Neuronal stem cell (in vitro differentiated cells): ENCODE data around the gene CGB3.
A peak's percentile ranks its signal among the peaks of the same experiment; 100 is the strongest.

ENCODE experiments used
- DNase-seq: peaks from one replicate; pipeline ENCODE4 v3.0.0-alpha.2; 2013; ENCODE audit warnings: low spot score
- H2AFZ ChIP-seq: one replicate; pipeline ENCODE4 v1.6.1; 2013; ENCODE audit warnings: mild to moderate bottlenecking, low read length, inconsistent platforms
- H2AK5ac ChIP-seq: 2 replicates; pipeline ENCODE4 v1.6.1; 2013; ENCODE audit warnings: low read depth, mild to moderate bottlenecking, inconsistent platforms, low read length, moderate library complexity, mixed read lengths
- H2BK120ac ChIP-seq: 2 replicates; pipeline ENCODE4 v1.6.1; 2013; ENCODE audit warnings: low read depth, mild to moderate bottlenecking, inconsistent platforms, low read length, moderate library complexity, mixed read lengths
- H2BK12ac ChIP-seq: one replicate; pipeline ENCODE4 v1.6.1; 2013; ENCODE audit warnings: low read length, inconsistent platforms
- H2BK15ac ChIP-seq: 2 replicates; pipeline ENCODE4 v1.6.1; 2013; ENCODE audit warnings: mild to moderate bottlenecking, low read length, inconsistent platforms, mixed read lengths
- H2BK5ac ChIP-seq: one replicate; pipeline ENCODE4 v1.6.1; 2013; ENCODE audit warnings: inconsistent platforms, mild to moderate bottlenecking, low read length, moderate library complexity
- H3K14ac ChIP-seq: one replicate; pipeline ENCODE4 v1.6.1; 2013; ENCODE audit warnings: low read length, inconsistent platforms
- H3K18ac ChIP-seq: 2 replicates; pipeline ENCODE4 v1.6.1; 2013; ENCODE audit warnings: low read length, inconsistent platforms
- H3K23ac ChIP-seq: 2 replicates; pipeline ENCODE4 v1.6.1; 2013; ENCODE audit warnings: low read depth, mild to moderate bottlenecking, mixed read lengths, low read length, inconsistent platforms; ENCODE audit not compliant: poor library complexity
- H3K27ac ChIP-seq: replicated peaks from 3 replicates; pipeline ENCODE4 v1.5.1; 2013; ENCODE audit warnings: low read length, inconsistent platforms
- H3K27me3 ChIP-seq, 3 experiments: 2 replicates each; pipeline ENCODE4 v1.6.1; 2013; ENCODE audit warnings: low read length in 3 of 3, mild to moderate bottlenecking in 2 of 3, inconsistent platforms in 1 of 3, low read depth in 1 of 3, mixed read lengths in 1 of 3, moderate library complexity in 1 of 3; ENCODE audit not compliant: control insufficient read depth in 3 of 3, insufficient read depth in 3 of 3
- H3K36me3 ChIP-seq, 2 donors: replicated peaks in 1 of 2; 2 replicates each; pipeline ENCODE4 v1.6.1; 2013; ENCODE audit warnings: low read length in 2 of 2; ENCODE audit not compliant: control insufficient read depth in 2 of 2, insufficient read depth in 2 of 2
- H3K4ac ChIP-seq: 2 replicates; pipeline ENCODE4 v1.6.1; 2013; ENCODE audit warnings: inconsistent platforms, mild to moderate bottlenecking, low read length, moderate library complexity
- H3K4me1 ChIP-seq, 2 donors: 1 replicate in 1 of 2; 2 replicates in 1 of 2; pipeline ENCODE4 v1.6.1; 2013; ENCODE audit warnings: low read length in 2 of 2, low read depth in 1 of 2; ENCODE audit not compliant: control insufficient read depth in 2 of 2, insufficient read depth in 1 of 2
- H3K4me2 ChIP-seq: one replicate; pipeline ENCODE4 v1.6.1; 2013; ENCODE audit warnings: mild to moderate bottlenecking, low read length, inconsistent platforms; ENCODE audit not compliant: insufficient read depth, poor library complexity, severe bottlenecking
- H3K4me3 ChIP-seq, 2 donors: 2 replicates each; pipeline ENCODE4 v1.5.1; 2013; ENCODE audit warnings: low read length in 2 of 2, mild to moderate bottlenecking in 2 of 2, inconsistent platforms in 1 of 2, moderate library complexity in 1 of 2
- H3K79me1 ChIP-seq: one replicate; pipeline ENCODE4 v1.6.1; 2013; ENCODE audit warnings: low read depth, mild to moderate bottlenecking, inconsistent platforms, low read length, moderate library complexity
- H3K9ac ChIP-seq: one replicate; pipeline ENCODE4 v1.6.1; 2013; ENCODE audit warnings: mild to moderate bottlenecking, low read depth, low read length, inconsistent platforms; ENCODE audit not compliant: poor library complexity
- H3K9me3 ChIP-seq, 2 donors: replicated peaks in 1 of 2; 2 replicates each; pipeline versions ENCODE3 to v1.6.1; 2013; ENCODE audit warnings: low read length in 2 of 2, mild to moderate bottlenecking in 2 of 2, inconsistent platforms in 1 of 2, low read depth in 1 of 2, mixed read lengths in 1 of 2, moderate library complexity in 1 of 2; ENCODE audit not compliant: control insufficient read depth in 2 of 2, insufficient read depth in 1 of 2
- H4K8ac ChIP-seq: one replicate; pipeline ENCODE4 v1.6.1; 2013; ENCODE audit warnings: low read depth, mild to moderate bottlenecking, inconsistent platforms, low read length, moderate library complexity
- H4K91ac ChIP-seq: one replicate; pipeline ENCODE4 v1.6.1; 2013; ENCODE audit warnings: low read length, low read depth, mild to moderate bottlenecking, inconsistent platforms; ENCODE audit not compliant: poor library complexity
- WGBS, 2 donors: extraction: QIAGEN DNeasy Blood & Tissue Kit; methylation state at CpG; one replicate each; pipeline ENCODE4 v1.1.7; 2013; ENCODE audit warnings: missing lambda C conversion rate in 2 of 2, mixed read lengths in 1 of 2; ENCODE audit not compliant: insufficient read length in 2 of 2, insufficient replicate concordance in 1 of 2; ENCODE audit errors: extremely low coverage in 2 of 2; 5-methylcytosine and 5-hydroxymethylcytosine counted together

CGB3 gene

GRCh38 chr19:48991873-48992580 is 32.1 kb downstream of the CGB3 start:
- H3K9ac ChIP-seq = no peak overlapping the region
- no CpG with 5 or more reads among the region's 8 CpGs for WGBS, 2 donors
- peaks cover 9 to 26% of the 10 kb centered on the region in 2 donors for H3K36me3 ChIP-seq
- H2BK15ac ChIP-seq = no peak overlapping the region
- H3K4ac ChIP-seq = no peak overlapping the region
- H3K18ac ChIP-seq = peak overlapping the region; percentile 21
- no peak overlapping the region for H4K91ac ChIP-seq
- no peak for DNase-seq
- H3K79me1 ChIP-seq = peaks cover 12% of the 10 kb centered on the region
- no peak overlapping the region for H3K23ac ChIP-seq
- no peak overlapping the region for H2BK12ac ChIP-seq
- peaks cover 7 to 14% of the 10 kb centered on the region in 2 donors for H3K4me1 ChIP-seq
- H2AK5ac ChIP-seq = peak overlapping the region; percentile 29
- H3K27me3 ChIP-seq = no peaks in the 10 kb centered on the region
- H2BK120ac ChIP-seq = no peak overlapping the region
- H2BK5ac ChIP-seq = no peak overlapping the region
- H3K4me2 ChIP-seq = peak overlapping the region; percentile 65
- peak overlapping the region; percentile 52 for H3K27ac ChIP-seq
- no peak overlapping the region for H3K14ac ChIP-seq
- H3K4me3 ChIP-seq = peak overlapping the region; percentile 60 to 85
- H3K9me3 ChIP-seq = no peaks in the 10 kb centered on the region
- no peak overlapping the region for H4K8ac ChIP-seq
- H2AFZ ChIP-seq = peak overlapping the region; percentile 78

DNA sequence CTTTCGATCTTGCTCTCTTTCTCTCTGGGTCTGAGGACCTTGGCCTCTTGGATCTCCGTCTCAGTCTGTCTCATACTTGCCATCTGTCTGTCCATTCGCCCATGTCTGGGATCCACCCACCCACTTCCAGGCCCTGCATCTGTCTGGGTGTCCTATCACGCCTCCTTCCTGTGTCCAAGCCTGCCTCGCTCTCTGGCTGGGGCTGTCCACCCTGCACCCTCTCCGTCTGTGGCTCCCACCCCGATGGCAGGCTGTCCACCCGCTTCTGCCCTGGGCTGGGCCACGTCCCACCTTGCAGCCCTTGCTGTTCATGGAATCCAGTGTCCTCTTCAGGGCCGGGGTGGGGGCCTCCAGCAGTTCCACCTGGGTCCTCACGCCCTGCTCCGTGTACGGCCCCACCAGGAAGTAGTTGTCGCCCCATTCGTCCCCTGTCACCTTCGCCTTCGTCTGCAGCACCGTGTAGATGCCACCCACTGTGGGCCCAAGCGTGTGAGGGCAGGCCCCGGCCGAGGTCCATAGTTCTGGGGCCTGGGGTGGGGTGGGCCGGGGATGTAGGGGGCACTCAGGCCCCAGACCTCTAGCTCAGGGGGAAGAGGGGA is 33.0 kb downstream of the CGB3 start:
- H3K4me2 ChIP-seq = no peak overlapping the region
- H3K27me3 ChIP-seq = no peaks in the 10 kb centered on the region
- DNase-seq = no peak
- no peak overlapping the region for H3K18ac ChIP-seq
- H4K91ac ChIP-seq = no peak overlapping the region
- peak overlapping the region; percentile 50 for H2BK120ac ChIP-seq
- H3K79me1 ChIP-seq = peaks cover 11% of the 10 kb centered on the region
- H2AK5ac ChIP-seq = peak overlapping the region; percentile 29
- H2BK15ac ChIP-seq = no peak overlapping the region
- no peaks in the 10 kb centered on the region for H3K9me3 ChIP-seq
- H3K27ac ChIP-seq = no peak overlapping the region
- peak overlapping the region; percentile 69 for H3K23ac ChIP-seq
- H3K9ac ChIP-seq = peak overlapping the region; percentile 72
- H3K4ac ChIP-seq = no peak overlapping the region
- H3K4me1 ChIP-seq = peaks cover 7 to 14% of the 10 kb centered on the region in 2 donors
- H3K4me3 ChIP-seq = peak overlapping the region in 1 of 2 donors; percentile 60
- no peak overlapping the region for H2AFZ ChIP-seq
- H4K8ac ChIP-seq = no peak overlapping the region
- no peak overlapping the region for H2BK5ac ChIP-seq
- WGBS, 2 donors = no CpG with 5 or more reads among the region's 22 CpGs
- H3K36me3 ChIP-seq = peaks cover 9 to 33% of the 10 kb centered on the region in 2 donors
- no peak overlapping the region for H3K14ac ChIP-seq
- H2BK12ac ChIP-seq = no peak overlapping the region

- no peak overlapping the region for H2BK5ac ChIP-seq
- no peak overlapping the region for H2AK5ac ChIP-seq
- H3K79me1 ChIP-seq = peaks cover 11% of the 10 kb centered on the region
- H2BK15ac ChIP-seq = no peak overlapping the region
- H3K14ac ChIP-seq = no peak overlapping the region
- H2BK120ac ChIP-seq = no peak overlapping the region
- no peaks in the 10 kb centered on the region for H3K27me3 ChIP-seq
- DNase-seq = no peak
- no peak overlapping the region for H3K9ac ChIP-seq
- H3K23ac ChIP-seq = no peak overlapping the region
- no peak overlapping the region for H2AFZ ChIP-seq
- no peaks in the 10 kb centered on the region for H3K9me3 ChIP-seq
- H3K18ac ChIP-seq = no peak overlapping the region
- H4K8ac ChIP-seq = no peak overlapping the region
- H3K36me3 ChIP-seq = peaks cover 14 to 40% of the 10 kb centered on the region in 2 donors
- no peak overlapping the region for H3K4me3 ChIP-seq
- H3K4ac ChIP-seq = no peak overlapping the region
- no CpG with 5 or more reads among the region's 4 CpGs for WGBS, 2 donors
- H4K91ac ChIP-seq = no peak overlapping the region
- H3K4me1 ChIP-seq = peaks cover 7 to 14% of the 10 kb centered on the region in 2 donors
- no peak overlapping the region for H3K27ac ChIP-seq
- no peak overlapping the region for H2BK12ac ChIP-seq
- no peak overlapping the region for H3K4me2 ChIP-seq
Observed at GRCh38 chr19:48990400-48990799, 33.7 kb downstream of the CGB3 start.

- Histone ChIP-seq H2BK120ac (no peak overlapping the region), H3K4me1 (peaks cover 5 to 11% of the 10 kb centered on the region in 2 donors), H3K4me2 (no peak overlapping the region), H3K23ac (peak overlapping the region; percentile 26), H4K91ac (no peak overlapping the region), H2BK15ac (no peak overlapping the region), H2BK5ac (no peak overlapping the region), H3K14ac (no peak overlapping the region), H2AFZ (no peak overlapping the region), H4K8ac (no peak overlapping the region), H3K27ac (no peak overlapping the region), H3K9me3 (no peaks in the 10 kb centered on the region), H3K4me3 (no peak overlapping the region), H3K27me3 (no peaks in the 10 kb centered on the region), H2AK5ac (no peak overlapping the region), H3K79me1 (peaks cover 11% of the 10 kb centered on the region), H3K4ac (no peak overlapping the region), H3K9ac (no peak overlapping the region), H3K36me3 (peaks cover 20 to 46% of the 10 kb centered on the region in 2 donors), H3K18ac (no peak overlapping the region), H2BK12ac (no peak overlapping the region)
- no CpG with 5 or more reads among the region's 17 CpGs for WGBS, 2 donors
- DNase-seq = no peak
Observed at GRCh38 chr19:48989701-48990291, 34.3 kb downstream of the CGB3 start.
